Loucy (cell line): Measurements from ENCODE around the gene ZNF134.

Source experiments
- H2AFZ ChIP-seq: fragments of 200-600 bp; sonication (generic); 2 replicates; pipeline ENCODE4 v1.6.0; 2016; ENCODE audit warnings: antibody characterized with exemption, mild to moderate bottlenecking, low read length, moderate library complexity
- H3F3A ChIP-seq: fragments of 200-600 bp; 2 replicates; pipeline ENCODE4 v1.6.0; 2016; ENCODE audit warnings: antibody characterized with exemption, low read depth, mild to moderate bottlenecking
- H3K27me3 ChIP-seq: fragments of 200-600 bp; sonication (generic); 2 replicates; pipeline ENCODE4 v1.6.1; 2014; ENCODE audit warnings: low read length, mild to moderate bottlenecking; ENCODE audit not compliant: insufficient read depth, poor library complexity, severe bottlenecking
- H3K36me3 ChIP-seq: fragments of 200-600 bp; sonication (generic); 2 replicates; pipeline ENCODE4 v1.6.1; 2016; ENCODE audit warnings: low read length; ENCODE audit not compliant: insufficient read depth
- H3K4me1 ChIP-seq: fragments of 200-600 bp; sonication (generic); 2 replicates; pipeline ENCODE4 v1.5.1; 2014; ENCODE audit warnings: low read length, mild to moderate bottlenecking; ENCODE audit not compliant: insufficient read depth, poor library complexity, severe bottlenecking
- H3K4me2 ChIP-seq: fragments of 200-600 bp; sonication (generic); 2 replicates; pipeline ENCODE4 v1.6.0; 2014; ENCODE audit warnings: antibody characterized with exemption, low read length, low read depth, mild to moderate bottlenecking; ENCODE audit not compliant: poor library complexity, severe bottlenecking
- H3K4me3 ChIP-seq: fragments of 200-600 bp; sonication (generic); 2 replicates; pipeline ENCODE4 v1.5.1; 2014; ENCODE audit warnings: low read length, mild to moderate bottlenecking, mixed read lengths; ENCODE audit not compliant: poor library complexity, severe bottlenecking
- H3K79me2 ChIP-seq: fragments of 200-600 bp; sonication (generic); 2 replicates; pipeline ENCODE4 v1.6.1; 2014; ENCODE audit warnings: low read length; ENCODE audit not compliant: insufficient read depth
- H3K9ac ChIP-seq: fragments of 200-600 bp; sonication (generic); 2 replicates; pipeline ENCODE4 v1.6.0; 2014; ENCODE audit warnings: mild to moderate bottlenecking, low read depth, low read length, moderate library complexity; ENCODE audit not compliant: poor library complexity, severe bottlenecking
- H3K9me2 ChIP-seq: fragments of 200-600 bp; sonication (generic); replicated peaks from 2 replicates; pipeline ENCODE4 v1.6.1; 2016; ENCODE audit warnings: low read depth, low read length, mixed read lengths
- H3K9me3 ChIP-seq: fragments of 200-600 bp; sonication (generic); 2 replicates; pipeline ENCODE4 v1.6.1; 2014; ENCODE audit warnings: mild to moderate bottlenecking, antibody characterized with exemption, low read length, low read depth; ENCODE audit not compliant: insufficient read depth
- H4K20me1 ChIP-seq: fragments of 200-600 bp; sonication (generic); 2 replicates; pipeline ENCODE4 v1.6.0; 2014; ENCODE audit warnings: antibody characterized with exemption, low read length, mild to moderate bottlenecking; ENCODE audit not compliant: insufficient read depth, poor library complexity, severe bottlenecking
- CTCF ChIP-seq: fragments of 200-600 bp; sonication (generic); conservative IDR thresholded peaks from 2 replicates; pipeline ENCODE4 v1.5.1; 2014; ENCODE audit warnings: mild to moderate bottlenecking, antibody characterized with exemption, low read length
- EZH2phosphoT487 ChIP-seq: fragments of 200-600 bp; IDR thresholded peaks from 2 replicates; pipeline ENCODE4 v1.6.1; 2018; ENCODE audit warnings: antibody characterized with exemption, mild to moderate bottlenecking, moderate library complexity, borderline replicate concordance

The ZNF134 gene

GRCh38 chr19:57623091-57623490, 9.0 kb downstream of the ZNF134 start:
- H3K36me3 ChIP-seq: peaks cover 66% of the 10 kb centered on the region
- H3K4me2 ChIP-seq: no peak overlapping the region
- H3K4me1 ChIP-seq: no peaks in the 10 kb centered on the region
- no peak overlapping the region for H3K9ac ChIP-seq
- peaks cover 44% of the 10 kb centered on the region for H3K79me2 ChIP-seq
- no peaks in the 10 kb centered on the region for H4K20me1 ChIP-seq
- H3K9me2 ChIP-seq: no peaks in the 10 kb centered on the region
- no peak overlapping the region for H2AFZ ChIP-seq
- H3K4me3 ChIP-seq: no peak overlapping the region
- H3K9me3 ChIP-seq: peaks cover 75% of the 10 kb centered on the region
- peaks cover 9% of the 10 kb centered on the region for H3K27me3 ChIP-seq
- no peak for TF ChIP-seq EZH2phosphoT487
- no peak for TF ChIP-seq CTCF
- H3F3A ChIP-seq: no peaks in the 10 kb centered on the region

GRCh38 chr19:57632987-57633831, 19.2 kb downstream of the ZNF134 start, which contains the start of gene ZNF211:
ZNF211 (plus strand) TSS chr19:57633168; CDS start chr19:57633347, 179 bp downstream.
- H3K9me2 ChIP-seq: no peaks in the 10 kb centered on the region
- peaks cover 16% of the 10 kb centered on the region for H3K4me1 ChIP-seq
- H2AFZ ChIP-seq: peak within 1 kb of the TSS; percentile 98
- peak within 1 kb of the TSS; percentile 81 for H3K9ac ChIP-seq
- H3F3A ChIP-seq: no peaks in the 10 kb centered on the region
- H3K9me3 ChIP-seq: peaks cover 10% of the 10 kb centered on the region; the same call in 1 of the 2 replicates
- H3K4me3 ChIP-seq: peak within 1 kb of the TSS; percentile 88
- peaks cover 12% of the 10 kb centered on the region; the same call in 1 of the 2 replicates for H3K36me3 ChIP-seq
- H3K4me2 ChIP-seq: peak within 1 kb of the TSS; percentile 83
- TF ChIP-seq EZH2phosphoT487: no peak
- no peak for TF ChIP-seq CTCF
- no peaks in the 10 kb centered on the region for H4K20me1 ChIP-seq
- H3K27me3 ChIP-seq: no peaks in the 10 kb centered on the region
- peaks cover 14% of the 10 kb centered on the region for H3K79me2 ChIP-seq

- no peak for TF ChIP-seq CTCF
- TF ChIP-seq EZH2phosphoT487: no peak
- Histone ChIP-seq H3K4me2 (peak overlapping the region; percentile 83), H3K4me1 (peaks cover 16% of the 10 kb centered on the region), H3K27me3 (no peaks in the 10 kb centered on the region), H3F3A (no peaks in the 10 kb centered on the region), H3K9me2 (no peaks in the 10 kb centered on the region), H3K4me3 (peak overlapping the region; percentile 88), H2AFZ (peak overlapping the region; percentile 98), H4K20me1 (no peaks in the 10 kb centered on the region), H3K79me2 (peaks cover 14% of the 10 kb centered on the region), H3K9me3 (peaks cover 10% of the 10 kb centered on the region; the same call in 1 of the 2 replicates), H3K9ac (peak overlapping the region; percentile 81), H3K36me3 (peaks cover 13% of the 10 kb centered on the region; the same call in 1 of the 2 replicates)
Measured at GRCh38 chr19:57633832-57634131, 19.7 kb downstream of the ZNF134 start.
